GM21367 (cell line): Measurements from ENCODE around the gene CCNL2.
"Not testable (repeated sequence)": the region's sequence is repeated elsewhere in the genome, so short reads cannot be mapped to it uniquely, and the experiment has no call there.

Experiments used
- ATAC-seq: cut with Tn5 transposase; IDR thresholded peaks from one replicate; pipeline ENCODE4 v1.9.1; 2021; ENCODE audit not compliant: unreplicated experiment

Gene CCNL2

DNA sequence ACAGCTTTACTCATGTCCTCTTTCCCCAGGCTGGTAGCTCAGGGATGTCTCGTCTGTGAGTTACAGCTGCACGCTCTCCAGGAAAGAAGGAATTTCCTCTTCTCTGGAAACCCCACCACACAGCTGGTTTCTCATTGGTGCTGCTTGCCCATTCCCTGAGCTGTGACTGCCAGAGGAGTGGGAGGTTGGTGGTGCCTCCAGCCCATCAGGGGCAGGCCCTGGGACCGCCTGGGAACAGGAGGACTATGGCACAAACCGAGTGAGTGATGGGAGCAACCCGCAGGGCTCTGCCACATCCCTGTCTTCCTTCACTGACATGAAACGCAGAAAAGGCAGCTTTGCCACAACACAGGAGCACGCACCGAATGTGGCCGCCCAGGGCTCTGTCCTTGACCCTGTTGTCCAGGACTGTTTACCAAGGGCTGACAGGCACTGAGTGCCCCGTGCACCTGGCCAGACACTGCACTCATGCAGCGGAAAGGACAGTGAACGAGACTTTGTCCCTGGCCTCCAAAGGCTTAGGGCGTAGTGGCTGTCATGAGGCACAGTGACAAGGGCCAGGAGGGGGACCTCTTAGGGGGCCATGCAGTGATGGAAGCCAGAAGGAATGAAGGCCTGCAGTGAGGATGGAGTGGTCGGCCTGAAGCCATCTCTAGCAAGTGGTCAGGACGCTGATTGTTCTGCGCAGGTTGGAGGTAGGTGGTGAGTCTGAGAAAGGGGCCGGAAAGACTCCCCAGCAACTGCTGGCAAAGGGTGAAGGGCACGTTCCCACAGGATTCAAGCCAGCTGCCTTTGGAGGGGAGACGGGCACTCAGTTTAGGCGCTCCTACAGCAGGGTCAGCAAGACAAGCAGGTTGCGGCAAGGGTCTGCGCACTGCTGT is 1.7 kb upstream of the CCNL2 start:
- ATAC-seq = no peak

DNA sequence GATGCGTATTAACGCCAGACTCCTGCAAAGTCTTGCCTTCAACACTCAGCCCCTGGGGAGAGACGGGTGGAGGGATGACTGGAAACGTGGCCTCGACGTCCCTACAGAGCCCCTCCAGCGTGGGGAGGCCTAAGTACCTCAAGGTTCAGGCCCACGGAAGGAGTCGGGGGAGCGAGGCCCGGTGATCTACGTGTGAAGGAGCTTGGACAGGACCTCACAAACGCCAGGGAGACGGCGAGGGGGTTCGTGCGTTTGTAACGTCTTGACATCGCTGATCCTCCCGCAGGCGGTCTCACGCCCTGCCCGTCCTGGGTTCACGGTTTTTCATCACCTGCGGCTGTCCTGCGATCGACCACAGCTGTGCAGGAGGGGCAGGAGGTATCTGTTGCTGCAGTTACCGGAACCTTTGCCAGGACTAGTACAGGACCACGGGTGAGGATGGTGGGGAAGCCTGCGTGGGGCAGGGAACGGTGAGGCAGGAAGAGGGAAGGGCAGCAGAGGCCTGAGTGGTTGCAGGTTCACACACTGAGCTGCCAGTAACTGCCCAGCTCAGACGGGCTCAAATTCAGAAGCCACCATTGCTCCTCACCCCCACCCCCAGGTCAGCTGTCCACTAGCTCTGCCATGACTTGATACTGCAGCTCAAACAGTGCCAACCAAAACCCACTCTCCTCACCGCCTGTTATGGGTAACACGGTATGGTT is 889 bp upstream of the CCNL2 start:
- no peak for ATAC-seq

DNA sequence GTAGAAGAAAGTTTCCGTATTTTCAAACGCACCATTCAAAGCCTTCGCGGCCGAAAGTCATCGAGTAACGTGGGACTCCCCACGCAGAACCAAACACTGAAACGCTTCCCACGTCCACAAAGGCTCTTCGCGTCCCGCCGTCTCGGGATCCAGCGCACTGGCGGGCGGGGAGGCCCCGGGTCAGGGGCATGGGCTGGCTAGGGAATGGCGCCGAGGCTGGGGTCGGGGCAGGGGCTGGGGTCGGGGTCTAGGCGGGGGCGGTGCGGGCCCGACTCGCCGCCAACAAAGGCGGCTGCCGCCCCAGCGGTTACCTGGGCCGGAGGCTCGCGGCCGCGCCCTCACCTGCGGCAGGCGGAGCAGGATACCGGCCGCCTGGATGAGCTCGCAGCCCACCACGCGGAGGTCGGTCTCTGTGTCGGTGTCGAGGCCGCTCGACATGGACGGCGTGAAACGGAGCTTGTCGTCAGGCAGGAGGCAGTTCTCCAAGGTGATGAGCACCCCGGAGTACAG is 403 bp downstream of the CCNL2 start:
- ATAC-seq = no peak

DNA sequence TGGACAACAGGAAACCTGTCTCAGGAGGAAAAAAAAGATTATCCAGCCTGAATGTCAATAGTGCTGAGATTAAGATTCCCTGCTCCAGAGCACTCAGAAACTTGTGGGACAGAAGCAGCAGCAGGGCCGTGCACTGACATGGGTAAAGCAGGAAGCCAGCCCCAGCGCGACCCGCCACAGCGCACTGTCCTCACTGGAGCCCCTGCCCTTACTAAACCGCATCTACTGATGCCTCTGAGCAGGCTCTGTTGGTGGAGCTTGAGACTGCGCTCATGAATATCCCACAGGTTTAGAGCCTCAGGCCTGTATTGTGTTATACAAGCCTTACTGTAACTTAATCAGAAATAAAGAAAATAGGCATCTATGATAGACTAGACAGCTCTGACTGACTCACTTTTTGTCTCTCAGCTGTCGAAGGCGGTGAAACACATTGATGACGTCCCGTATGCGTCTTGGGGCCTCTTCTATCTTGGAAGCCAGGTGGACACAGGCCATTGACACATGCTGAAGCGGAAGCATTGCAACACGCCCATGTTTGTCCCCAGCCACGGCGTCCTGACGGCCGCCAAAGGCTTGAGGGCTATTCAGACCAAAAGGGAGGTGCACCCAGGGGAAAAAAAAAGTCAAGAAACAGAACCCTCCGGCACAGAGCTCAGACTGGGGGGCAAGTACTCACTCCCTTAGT is 1.2 kb downstream of the CCNL2 start:
- ATAC-seq = no peak

DNA sequence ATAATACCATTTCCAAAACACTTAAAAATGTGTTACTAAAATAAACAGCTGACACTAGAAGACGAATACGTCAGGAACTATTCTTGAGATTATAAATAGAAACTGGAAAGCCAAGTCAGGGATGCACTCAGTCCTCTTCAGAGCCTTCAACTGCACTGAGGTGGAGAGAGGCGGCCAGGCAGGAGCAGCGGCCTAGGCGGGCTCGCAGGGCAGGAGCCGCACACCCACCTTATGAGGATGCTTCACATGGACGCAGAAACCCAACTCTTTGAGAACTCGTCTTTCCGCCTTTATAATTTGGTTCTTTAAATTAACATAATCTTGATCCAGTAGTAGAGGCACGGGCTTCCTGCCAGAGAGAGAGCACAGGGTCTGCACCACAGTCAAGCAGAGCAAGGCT is 4.0 kb downstream of the CCNL2 start:
- no peak for ATAC-seq

DNA sequence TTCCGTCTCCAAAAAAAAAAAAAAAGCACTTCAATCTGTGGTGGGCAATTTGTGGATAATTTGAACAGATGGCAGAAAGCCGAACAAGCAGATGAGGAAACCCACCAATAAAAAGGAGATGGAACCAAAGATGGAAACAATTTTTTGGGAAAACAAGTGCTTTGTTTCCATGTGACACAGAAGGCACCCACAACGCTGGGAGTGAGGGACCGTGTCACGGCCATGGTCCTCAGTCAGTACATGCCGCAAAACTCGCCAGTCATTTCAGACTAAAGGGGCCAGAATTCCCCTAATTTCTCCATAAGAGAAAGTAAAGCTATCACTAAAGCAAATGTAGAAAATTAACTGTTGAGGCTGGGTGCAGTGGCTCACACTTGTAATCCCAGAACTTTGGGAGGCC is 5.0 kb downstream of the CCNL2 start:
- ATAC-seq = no peak

DNA sequence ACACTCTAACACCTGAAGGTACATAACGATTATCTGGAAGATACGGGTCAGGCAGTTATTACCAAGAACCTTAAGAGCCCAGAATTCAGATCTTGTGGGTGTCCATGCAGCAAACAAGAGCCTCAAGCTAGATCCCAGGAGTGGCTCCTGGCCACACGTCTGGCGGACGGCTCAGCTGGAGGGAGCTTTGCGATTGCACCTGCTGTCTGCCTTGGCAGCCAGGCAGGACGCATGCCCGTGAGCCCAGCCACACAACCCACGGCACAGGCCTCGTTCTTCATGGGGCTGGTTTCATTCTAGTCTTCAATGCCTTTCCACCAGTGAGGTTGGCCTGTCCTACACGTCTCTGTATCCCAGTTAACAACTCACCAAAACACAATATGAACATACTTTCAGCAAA is 5.7 kb downstream of the CCNL2 start:
- no peak for ATAC-seq

DNA sequence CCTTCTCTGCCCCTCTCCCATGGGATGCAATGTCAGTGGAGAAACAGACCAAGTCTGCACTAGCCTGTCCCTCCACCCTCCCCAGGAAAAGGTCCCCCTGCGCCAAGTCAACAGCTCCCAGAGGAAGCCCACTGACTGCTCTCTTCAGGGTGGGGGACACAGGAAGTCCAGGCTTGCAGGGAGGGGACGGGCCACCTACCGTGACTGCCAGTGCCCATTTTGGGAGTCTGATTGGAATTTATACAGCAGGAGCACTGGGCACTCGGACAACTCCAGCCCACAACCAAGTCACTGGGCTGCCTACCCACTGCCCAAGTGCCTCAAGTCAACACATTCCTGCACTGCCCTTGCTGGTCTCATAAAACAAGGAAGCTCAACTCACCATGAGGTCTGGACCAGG is 6.1 kb downstream of the CCNL2 start:
- ATAC-seq = no peak

DNA sequence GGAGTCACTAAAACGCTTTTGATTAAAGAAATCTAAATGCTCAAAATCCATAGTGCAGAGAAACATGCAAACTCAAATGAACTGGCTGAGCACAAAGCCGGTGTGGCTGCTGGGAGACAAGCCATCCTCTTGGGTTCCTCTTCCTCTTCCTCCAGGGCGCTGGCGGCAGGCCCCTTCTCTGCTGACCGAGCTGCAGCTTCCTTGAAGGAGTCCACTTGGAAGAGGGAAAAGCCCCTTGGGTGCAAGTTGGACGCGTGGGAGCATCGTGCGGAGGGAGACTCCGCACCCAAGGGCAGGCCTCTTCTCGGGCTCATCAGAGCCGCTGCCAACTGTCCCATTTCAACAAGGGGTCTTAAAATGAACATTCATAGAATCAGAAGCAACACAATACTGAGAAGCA is 7.9 kb downstream of the CCNL2 start:
- no peak for ATAC-seq

DNA sequence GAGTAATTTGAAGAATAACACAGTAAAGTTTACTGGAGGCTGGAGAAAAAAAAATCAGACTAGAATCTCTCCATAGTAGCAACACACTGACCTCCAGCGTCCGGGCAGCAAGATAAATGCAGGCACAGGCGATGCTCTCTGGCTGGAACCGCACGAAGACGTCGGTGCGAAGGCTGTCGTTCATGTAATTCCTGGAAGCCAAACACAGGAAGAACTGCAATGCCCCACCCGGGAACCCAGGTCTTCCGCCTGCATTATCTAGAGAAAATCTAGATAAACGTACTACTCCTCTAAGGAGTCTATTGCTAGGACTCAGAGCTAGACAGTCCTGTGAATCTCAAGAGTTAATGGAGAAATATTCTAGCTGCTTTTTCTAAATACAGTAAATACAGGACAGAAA is 8.5 kb downstream of the CCNL2 start:
- no peak for ATAC-seq

DNA sequence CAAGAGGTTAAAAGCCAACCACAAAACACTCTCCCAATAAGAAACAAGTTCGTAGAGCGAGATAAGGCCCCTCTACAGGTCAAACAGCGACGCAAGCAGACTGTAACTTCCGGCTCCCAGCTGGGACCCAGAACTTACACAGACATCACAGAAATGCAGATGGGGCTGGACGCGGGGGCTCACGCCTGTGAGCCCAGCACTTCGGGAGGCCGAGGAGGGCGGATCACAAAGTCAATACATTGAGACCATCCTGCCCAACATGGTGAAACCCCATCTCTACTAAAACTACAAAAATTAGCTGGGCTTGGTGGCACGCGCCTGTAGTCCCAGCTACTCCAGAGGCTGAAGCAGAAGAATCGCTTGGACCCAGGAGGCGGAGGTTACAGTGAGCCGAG is 11.1 kb downstream of the CCNL2 start:
- no peak for ATAC-seq

DNA sequence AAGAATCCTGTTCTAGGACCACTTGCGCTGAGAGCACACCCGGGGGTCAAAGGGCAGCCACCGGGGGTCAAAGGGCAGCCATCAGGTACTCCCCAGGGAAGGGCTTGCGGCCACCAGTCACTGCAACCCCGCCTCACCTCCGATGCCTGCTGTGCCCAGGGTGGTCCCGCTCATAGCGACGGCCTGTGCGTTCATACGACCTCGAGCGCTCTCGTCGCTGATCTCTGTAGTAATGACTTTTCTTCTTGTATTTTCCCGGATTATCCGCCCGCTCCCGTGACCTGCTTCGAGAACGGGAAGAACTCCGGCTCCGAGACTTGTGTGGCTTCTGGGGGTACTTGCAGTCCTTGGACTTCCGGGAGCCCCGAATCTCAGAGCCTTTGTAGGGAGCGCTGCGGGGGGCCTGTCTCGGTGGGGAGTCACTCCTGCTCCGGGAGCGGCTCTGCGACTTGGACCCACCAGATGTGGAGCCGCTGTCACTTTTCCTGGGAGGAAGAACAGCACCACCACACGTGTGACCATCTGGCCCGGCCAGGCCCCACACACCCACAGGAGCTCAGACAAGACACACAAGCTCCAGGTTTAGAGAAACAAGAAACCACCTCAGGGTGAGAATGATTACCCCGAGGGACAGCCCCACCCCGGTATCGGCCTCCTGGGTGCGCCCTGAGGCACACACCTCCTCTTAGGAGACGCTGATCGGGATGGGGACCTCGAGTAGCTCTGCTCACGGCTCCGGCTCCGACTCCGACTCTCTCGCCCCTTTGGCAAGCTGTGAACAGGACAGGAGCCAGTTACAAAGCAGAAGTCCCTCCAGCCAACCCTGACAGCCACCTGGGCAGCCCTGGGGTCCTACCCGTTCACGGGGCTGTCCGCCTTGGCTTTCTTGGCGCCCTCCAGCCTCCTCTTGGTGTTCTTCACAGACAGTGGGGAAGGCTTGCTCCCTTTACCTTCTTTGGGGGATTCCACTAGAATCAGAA is 11.7 kb downstream of the CCNL2 start:
- ATAC-seq = no peak

DNA sequence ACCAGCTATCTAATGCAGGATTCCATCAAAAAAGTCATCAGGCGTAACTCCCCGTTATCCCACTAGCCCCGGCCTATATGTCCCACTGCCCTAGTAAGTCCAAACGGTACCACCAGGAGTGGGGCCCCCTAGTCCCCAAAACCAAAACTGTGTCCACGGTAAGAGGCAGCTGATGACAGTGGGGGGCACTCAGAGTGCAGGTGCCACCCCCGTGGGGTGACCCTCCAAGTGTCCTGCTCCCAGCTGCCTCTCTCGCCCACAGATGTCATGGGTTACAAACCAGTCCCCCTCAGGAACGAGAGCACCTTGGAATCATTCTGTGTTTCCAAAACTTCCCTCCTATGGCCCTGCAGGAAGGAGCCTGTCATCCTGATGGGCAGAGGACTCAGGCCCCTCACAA is 13.2 kb downstream of the CCNL2 start:
- ATAC-seq = no peak

DNA sequence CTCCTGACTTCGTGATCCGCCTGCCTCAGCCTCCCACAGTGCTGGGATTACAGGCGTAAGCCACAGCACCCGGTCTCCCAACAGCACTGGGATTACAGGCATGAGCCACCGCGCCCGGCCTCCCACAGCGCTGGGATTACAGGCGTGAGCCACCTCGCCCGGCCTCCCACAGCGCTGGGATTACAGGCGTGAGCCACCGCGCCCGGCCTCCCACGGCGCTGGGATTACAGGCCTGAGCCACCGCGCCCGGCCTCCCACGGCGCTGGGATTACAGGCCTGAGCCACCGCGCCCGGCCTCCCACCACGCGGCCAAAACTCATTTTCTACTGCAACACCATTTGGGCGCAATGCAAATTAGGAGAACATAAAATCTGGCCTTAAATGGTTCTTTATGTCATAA is 13.8 kb downstream of the CCNL2 start:
- not testable (repeated sequence) for ATAC-seq

DNA sequence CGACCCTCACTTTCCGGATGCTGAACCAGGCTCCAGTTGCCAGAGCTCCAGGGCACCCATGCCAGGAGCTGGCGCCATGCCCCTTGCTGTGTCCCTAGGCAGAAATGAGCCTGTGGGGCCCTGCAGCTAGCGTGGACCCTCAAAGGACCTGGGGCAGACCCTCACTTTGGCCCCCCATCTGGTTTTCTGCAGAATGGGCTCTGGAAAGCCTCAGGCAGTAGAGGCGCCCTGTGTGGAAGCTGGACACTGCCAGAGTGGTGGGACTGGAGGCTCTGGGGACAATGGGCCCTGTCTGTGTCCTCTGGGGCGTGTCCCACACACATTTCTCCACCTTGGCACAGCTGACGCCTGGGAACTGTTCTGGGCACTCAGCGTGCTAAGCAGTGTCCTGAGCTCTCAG is 17.8 kb downstream of the CCNL2 start:
- no peak for ATAC-seq

DNA sequence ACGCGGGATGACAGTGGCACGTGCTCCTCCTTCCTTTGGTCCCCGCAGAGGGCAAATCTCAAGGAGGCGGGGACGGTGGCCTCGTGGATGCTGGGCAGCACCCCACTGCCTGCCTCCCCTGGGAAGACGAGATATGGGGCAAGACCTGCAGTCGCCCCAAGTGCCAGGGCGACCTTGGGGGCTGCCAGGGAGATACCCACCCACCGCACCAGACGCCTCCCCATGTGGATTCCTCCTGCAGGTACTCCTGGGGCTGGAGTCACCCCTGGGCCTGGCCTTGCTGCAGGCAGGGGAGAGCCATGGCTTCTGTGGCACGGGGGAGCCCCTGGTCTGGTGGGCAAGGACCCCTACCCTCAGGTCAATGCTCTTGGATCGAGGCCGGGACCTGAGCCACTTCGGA is 18.3 kb downstream of the CCNL2 start:
- ATAC-seq = no peak

DNA sequence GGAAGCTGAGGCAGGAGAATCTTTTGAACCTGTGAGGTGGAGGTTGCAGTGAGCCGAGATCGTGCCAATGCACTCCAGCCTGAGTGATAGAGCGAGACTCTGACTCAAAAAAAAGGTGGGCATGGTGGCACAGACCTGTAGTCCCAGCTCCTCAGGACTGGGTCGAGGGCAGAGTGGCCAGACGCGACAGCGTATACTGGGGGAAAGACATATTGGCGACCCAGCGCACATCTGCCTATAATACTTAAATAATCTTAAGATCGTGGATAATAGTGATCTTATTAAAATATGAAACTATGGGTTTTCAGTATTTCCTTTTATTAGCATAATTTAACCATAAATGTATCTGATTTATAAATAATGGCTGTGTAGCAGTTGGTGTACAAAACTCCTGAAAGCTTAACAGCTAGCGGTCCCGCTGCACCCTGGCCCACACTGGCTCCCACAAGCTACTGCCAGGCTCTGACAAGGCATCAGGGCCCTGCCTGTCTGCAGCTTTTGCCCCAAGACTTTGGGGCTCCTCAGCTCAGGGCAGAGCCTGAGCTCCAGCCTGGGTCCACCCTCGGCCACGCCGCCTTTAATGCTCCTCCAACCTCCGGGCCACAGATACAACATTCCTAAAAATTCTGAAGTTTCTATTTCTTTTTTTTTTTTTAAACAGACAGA is 21.5 kb downstream of the CCNL2 start:
- ATAC-seq = no peak

DNA sequence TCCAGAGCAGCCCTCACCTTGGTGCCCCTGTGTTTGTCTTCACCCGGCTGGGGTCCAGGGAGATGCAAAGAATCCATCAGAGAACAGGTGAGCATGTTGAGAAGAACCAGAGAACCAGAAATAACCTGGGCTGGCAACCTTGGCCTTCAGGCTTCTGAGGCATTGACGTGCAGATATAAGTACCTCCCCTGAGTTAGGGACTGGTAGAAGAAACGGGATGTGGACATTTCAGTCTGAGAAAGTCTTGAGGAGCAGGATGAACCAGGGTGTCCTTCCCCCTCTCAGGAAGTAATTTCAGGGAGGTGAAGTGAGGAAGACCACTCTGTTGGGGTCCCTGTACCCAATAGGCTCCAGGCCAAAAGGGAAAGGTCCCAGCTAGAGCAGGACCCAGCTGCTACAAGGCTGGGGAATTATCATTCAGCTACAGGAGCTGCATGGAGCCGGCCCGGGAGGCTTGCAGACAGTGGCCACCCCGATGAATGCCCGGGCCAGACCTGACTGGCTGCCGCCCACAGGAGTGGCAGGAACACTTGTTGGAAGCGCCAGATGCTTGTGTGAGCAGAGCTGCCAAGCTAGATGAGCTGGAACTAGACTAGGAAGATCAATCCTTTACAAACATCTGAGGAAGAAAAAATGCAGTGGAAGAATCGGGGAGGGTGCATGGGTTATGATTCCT is 22.4 kb downstream of the CCNL2 start:
- no peak for ATAC-seq

DNA sequence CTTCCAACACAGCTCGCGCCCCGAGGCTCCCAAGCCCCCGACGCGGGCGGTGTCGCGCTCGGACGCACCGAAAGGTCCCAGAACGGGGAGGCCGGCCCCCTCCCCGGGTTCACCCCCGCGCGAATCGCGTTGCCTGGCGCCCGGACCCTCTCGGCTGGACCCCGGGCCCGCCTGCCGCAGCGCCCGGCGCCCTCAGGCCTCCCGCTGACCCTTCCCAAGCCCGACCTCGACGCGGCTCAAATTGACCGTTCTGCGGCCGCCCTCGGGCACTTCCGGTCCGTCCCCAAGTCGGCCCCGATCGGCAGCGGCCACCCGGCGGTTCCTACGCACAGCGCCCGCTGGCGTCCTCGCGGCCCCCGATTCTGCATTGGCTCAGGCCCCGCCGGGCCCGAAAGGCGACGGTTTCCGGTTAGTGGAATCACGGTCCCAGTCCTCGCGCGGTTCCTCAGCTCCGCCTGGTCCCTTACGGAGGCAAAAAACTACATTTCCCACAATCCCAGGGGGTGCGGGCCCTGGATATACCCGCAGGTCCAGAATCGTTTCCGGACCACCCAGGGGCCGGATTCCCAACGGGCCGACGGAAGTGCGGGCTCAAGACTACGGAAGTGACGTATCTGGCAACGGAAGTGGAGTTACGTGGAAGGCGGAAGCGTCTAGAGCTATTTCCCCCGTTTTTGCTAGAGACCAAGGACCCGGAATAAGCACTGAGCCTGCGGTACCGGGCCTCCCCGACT is 24.0 kb downstream of the CCNL2 start, which contains the start of gene AURKAIP1:
Gene AURKAIP1 (minus strand): TSS at position 279 of the 734 bp plus-strand sequence. CDS start 451 bp downstream, outside the sequence.
- peak; percentile 77 for ATAC-seq
